Stimulated activated CD4-positive, alpha-beta T cell treated with anti-CD3 and anti-CD28 coated beads, Interleukin-12 subunit alpha, Interleukin-12 subunit beta, amount 100 ng/mL, for 24 hours (primary cell): ENCODE data around the gene CETN1.

Source experiments
- DNase-seq, 2 experiments: peaks; one replicate each; pipeline ENCODE4 v3.0.0-alpha.2; 2020; ENCODE audit warnings: low read depth in 2 of 2

Gene CETN1

DNA sequence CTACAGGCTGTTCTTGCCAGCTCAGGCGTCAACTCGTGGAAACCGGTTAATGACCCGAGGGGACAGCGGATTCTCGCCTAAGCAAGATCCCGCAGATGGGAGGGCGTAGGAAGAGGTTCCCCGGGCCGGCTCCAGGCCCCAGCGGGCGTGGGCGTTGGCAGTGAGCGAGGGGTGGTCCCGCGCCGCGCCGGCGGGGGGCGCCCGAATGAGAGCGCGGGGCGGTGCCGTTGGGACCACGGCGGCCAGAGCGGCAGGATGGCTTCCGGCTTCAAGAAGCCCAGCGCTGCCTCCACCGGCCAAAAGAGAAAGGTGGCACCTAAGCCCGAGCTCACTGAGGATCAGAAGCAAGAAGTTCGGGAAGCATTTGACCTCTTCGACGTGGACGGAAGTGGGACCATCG lies at the start of gene CETN1:
TSS of gene CETN1 (plus strand) at position 227 of the 400 bp plus-strand sequence. CDS start at position 256, 29 bp downstream.
- no peak for DNase-seq

DNA sequence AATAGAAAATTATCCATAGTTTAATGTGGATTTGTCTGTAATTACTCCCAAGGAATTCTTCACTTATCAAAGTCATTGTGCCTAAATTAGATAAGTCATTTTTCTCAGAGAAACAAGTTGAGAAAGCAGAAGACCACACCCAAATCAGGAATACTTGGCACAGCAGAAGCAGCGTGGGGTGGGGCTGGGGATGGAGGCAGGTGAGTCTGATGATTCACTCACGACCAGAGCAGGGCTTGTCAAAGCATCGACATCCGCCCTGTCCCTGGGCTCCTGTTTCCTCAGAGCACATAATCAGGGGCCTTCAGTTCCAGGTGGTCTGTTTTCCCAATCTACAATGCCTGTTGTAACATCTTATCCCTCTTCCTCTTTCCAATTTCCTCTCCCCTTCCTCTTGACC lies 48.2 kb upstream of the CETN1 start:
- DNase-seq: no peak

DNA sequence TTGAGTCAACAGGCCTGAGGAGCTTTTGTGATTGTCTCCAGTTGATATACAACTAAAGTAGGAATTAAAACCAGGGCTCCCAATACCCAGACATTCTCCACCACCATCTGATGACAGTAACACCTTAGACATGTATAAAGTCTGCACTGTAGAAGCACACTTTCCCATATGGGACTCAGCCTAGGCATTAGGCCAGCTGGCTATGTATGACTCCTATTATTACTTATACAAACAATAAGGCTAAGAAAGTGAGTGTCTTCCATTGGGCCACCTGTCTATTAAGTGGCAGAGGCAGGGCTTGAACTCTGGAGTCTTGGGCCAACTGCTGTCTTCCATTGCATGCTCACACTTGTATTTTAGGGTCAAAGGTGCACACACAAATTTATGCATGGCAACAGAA lies 47.5 kb upstream of the CETN1 start:
- no peak for DNase-seq

DNA sequence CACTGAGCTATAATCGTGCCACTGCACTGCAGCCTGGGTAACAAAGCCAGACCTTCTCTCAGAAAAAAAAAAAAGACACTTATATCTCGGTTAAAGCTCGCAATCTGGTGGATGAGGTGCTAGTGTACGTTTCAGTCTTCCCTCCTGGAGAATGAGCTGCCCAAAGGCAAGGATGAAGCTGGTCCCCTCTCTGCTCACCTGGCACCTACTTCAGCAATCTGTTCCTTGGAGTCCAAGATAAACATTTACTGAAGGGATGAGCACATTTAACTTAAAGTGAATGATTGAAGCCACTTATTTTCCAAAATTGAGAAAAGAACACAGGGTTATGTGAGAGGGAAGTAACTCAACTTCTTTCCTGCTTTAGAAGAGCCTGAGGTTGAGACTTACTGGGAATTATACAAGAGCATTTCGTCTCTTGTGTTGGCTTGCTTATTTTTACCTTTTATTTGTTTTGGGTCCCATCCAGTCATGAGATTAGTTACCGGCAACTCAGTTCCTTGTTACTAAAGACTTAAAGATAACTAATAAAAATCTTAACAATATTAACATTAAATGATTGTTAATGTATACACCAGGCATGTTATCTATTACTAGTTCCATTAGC lies 46.1 kb upstream of the CETN1 start:
- DNase-seq: no peak

DNA sequence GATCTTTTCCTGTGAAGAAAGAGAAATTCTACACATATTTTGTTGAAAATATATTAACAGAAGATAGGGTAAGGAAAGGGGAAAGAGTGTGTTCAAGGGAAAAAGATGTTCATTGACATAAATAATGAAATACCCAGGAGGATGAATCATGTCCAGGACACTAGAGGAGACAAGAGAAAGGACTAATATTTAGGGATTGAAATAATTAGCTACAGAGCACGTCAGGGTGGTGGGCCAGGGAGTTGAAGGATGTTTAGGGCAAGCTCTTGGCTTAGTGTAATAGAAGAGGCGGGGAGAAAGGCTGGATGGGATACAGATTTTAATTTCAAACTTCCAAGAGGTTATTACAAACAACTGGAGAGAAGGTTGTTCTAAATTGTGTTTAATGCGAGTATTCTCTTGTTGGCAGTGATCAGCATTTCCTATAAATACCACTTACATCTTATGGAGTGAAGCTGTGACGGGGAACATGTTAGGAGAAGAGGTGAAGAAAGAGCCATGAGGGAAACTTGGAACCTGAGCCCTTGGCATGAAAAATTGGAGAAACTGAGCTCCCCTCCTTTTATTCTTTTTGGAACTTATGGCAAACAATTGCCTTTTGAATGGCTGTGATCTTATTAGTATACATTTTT lies 36.6 kb upstream of the CETN1 start:
- DNase-seq: no peak

DNA sequence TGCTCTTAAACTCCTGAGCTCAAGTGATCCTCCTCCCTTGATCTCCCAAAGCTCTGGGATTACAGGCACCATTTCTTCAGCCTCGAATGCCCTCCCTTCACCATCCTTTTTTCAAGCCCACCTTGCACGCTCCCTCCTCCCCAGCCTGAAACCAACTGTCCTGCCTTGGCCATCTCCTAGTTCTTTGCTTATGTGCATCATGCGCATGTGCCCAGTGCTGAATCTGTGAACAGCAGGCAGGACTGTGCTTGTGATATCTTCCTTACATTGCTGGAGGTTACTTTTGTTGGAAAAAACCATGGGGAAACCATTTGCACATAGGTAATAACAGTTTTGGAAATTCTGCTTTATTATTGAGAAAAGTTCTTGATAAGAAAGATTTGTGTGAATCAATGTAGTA lies 30.2 kb upstream of the CETN1 start:
- DNase-seq: no peak

DNA sequence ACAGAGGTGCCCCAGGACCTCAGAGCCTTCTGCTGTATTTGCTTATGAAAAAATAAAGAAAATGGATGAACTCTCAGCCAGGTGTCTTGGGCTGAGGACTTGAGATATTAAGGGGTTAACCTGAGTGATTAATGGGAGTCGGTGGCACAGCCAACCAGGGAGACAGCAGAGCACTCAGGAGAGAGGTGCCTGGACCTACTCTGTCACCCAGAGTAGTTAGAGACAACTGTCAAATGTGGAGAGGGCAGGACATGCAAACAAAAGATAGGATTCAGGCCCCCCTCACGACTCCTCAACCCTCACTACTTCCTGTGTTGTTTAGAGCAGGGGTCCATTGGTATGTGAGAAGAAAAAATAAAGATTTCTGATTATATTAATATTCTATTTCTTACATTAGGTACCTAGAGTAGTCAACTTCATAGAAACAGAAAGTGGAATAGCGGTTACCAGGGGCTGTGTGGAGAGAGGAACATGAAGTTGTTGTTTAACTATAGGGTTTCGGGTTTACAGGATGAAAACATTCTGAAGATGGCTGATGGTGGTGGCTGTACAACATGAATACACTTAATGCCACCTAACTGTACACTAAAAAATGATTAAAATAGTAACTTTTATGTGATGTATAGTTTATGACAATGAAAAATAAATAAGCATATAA lies 28.6 kb upstream of the CETN1 start:
- no peak for DNase-seq

DNA sequence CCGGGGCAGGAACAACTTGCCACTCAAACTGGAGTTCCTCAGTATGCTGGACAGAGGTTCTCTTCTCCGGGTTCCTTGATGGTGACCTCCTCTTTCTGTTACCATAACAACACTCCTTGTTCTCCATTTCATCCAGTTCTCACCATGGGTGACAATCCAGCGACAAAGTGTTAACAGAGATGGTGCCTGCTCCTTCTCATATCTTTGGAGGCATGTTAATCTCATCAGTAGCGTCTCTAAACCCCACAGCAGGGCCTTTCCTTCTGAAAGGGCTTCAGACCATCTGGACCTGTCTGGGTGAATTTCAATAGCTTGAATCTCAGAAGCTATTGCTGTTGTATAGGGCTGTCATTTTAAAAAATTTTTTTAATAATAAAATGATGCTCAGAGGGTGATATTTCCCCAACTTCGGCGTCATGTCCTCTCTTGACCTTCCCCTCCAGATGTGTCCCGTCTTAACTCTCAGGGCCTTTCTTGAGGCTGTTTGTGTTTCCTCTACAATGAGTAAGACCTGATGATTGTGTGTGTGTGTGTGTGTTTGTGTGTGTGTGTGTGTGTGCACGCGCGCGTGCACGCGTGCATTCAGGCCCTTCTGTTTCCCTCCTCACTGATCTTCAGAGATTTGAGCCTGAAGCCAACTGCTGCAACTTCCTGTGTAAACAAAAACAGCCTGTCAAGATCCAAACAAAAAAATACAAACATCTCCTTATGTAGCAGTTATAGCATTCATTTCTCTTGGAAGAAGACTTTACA lies 24.3 kb upstream of the CETN1 start:
- DNase-seq: no peak

DNA sequence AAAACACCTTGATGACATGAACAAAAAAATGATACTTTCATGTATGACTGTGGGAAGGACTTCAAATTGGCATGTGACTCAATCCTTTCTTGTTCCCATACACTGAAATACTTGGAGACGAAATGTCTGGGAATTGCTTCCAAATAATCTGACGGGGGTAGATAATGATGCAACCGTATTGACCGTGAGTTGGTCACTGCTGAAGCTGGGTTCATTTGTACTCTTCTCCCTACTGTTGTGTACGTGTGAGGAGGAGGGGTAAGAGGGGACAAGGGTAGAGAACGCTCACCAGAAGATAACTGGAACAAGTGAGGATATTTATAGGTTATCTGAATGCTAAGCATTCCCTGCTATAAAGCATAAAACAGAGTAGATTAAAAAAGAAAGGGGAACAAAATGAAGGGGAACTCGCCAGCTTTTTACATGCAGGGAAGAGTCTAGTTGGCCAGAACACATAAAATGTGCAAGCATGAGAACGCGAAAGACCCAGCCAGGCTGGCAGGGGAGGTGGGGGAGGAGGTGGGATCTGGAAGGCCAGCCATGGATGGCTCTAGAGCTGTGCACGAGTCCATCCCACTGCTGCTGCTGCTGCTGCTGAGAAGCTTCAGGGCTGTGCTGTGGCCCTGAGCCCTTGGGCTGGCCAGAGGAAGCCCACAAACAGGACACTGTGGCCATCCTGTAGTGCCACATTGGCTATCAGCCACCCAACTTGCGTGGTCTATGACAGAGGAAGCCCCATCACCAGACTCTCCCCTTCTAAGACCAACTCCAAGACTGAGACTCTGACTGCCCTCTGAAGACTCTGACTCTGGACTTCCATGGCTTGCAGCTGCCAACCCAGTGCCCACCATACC lies 15.2 kb upstream of the CETN1 start:
- DNase-seq: no peak

DNA sequence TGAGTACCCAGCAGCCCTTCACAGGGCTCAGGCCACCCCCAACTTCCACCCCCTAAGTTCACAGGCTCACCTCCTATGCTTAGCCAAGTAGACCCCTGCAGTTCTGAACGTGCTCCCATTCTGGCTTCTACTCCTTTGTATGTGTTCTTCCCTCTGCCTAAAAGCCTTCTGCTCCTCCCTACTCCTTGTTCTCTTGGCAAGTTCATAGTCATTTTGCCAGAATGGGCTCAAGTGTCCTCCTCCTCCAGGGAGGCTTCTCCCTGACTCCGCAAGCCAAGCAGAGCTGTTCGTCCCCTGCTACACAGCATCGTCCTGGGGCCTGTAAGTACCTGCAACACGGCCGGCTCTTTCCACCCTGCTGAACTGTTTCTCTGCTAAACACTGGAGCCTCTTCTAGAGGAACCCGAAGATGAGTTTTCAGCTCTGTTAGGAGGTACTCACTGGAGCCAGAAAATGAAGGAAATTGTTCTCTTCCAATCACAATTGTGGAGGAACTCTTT lies 14.6 kb upstream of the CETN1 start:
- no peak for DNase-seq

DNA sequence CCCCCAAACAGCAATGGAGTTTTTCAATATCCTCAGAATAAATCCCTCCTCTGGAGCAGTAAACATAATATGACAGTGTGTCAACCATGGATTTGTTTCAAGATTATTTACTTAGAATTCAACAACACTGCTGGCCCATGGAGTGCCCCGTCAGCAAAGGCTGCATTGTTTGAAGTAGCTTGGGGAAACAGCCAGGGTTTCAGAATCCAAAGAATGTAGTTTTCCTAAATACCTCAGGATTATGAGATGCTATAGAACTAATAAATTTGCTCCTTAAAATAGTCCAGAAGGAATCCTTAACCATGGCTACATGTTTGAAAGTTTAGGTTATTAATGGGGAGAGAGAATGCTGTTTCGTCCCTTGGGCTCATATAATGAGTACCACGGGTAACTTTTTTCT lies 13.1 kb upstream of the CETN1 start:
- no peak for DNase-seq

DNA sequence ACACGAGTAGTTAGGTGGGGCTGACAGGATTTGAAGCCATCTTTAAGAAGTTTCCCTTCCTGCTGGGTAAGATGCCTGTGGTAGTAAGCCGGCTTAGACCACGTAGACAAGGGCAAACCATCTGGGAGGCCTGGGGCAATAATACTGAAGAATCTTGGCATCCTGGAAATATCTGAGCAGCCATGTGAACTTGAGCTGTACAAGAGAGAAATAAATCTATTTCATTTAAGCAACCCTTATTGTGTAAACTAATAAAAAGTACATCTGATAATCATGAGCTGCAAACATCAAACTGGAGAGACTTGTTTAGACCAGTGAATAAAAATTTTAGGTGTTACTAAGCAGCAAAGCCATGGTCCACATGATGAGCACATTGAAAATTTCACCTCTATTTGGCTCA lies 11.4 kb upstream of the CETN1 start:
- no peak for DNase-seq

DNA sequence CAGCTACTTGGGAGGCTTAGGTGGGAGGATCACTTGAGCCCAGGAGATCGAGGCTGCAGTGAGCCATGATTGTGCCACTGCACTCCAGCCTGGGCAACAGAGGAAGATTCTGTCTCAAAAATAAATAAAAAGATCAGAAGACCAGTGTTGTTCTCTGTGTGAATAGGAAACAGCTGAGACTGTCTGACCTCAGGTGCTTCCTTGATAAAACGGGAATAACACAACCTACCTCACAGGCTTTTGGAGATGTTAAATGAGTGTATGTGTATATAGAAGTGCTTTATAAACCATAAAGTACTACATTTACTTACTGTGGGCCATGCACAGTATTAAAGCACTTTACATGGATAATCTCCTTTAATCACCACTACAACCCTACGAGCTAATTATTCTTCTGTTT lies 9.9 kb upstream of the CETN1 start:
- no peak for DNase-seq

DNA sequence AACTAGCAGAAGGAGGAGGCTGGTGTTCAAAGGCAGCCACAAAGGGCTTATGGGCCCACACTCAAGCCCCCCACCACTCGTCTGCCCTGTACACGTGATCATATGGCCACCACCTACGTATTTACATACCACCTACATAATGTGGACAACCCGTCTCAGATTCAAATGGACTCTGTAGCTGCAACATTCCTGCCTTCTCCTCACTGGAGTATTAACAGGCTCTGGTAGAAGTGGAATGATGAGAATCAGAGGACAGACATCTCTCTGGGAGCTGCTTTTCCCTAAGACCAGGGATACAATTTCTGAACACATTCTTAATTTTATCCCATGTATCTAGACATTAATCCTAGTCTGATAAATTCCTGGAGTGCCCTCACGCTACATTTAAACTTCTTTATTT lies 9.5 kb upstream of the CETN1 start:
- no peak for DNase-seq

DNA sequence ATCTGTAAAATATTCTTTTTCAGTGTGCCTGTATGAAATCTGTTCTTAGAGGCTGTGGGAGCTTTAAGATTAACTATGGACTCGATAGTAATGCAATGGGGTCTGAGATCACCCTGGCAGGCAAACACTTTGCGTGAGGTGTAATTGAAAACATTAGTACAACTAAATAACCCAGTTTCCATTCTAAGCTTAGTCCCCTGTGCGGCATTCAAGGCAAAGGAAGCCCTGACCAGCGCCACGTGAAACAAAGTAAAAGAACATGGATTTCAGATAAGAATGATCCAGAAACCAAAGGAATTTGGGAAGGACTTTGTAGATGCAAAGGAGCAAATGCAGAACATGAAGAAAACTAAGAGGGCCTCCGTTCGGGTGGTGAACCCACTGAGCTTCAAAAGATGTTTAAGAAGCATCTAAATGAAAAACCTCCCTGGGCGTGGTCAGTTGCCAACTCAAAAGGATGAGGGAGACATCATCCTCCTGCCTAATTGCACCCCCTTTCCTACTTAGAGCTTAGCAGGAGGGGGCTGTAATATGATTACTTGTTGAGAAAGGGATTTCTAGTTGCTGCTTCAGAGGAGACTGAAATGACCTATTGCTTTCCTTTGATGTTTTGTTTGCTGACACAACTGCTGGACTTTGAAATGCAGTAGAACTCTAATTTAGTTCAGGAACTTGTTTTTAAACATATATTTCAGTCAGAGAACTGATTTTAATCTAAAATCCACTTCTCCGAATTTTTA lies 7.9 kb upstream of the CETN1 start:
- DNase-seq: no peak

DNA sequence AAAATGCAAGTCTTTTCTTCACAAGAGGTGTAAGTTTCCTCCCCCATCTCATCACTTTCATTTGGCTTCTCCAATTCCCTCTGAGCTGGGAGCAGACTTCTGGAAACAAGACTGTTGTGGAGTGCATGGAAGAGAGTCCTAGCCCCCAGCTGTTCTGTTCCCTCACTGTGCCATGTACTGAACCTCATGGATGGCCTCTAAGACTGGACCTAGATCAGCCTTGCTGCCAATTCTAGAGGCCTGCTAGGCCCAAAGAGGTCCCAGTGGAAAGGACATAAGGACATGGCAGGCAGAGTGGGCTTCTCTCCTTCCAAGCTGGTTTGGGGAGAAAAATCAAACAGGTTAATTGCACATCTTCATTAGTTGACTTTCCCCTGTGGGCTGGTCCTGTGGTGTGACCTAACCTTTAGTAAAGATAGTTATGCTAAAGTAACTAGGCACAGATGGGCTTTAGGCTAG lies 7.3 kb upstream of the CETN1 start:
- DNase-seq: no peak

DNA sequence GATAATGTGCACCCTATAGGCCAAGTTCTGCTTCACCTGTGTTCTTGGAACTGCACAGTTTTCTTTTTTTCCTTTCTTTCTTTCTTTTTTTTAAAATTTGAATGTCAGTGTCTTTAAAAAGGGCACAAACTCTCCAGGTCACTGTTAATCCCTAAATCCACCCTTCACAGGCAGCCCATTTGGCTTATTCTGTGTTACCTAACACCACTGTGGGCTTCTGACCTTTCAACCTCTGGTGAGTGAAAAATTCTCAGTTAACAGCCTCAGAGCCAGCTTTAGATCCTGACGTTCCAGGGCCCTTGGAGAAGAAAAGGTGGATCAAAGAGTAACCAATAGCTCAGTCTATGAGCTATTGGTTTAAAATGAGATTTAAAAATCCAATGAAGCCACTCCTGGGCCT lies 6.8 kb upstream of the CETN1 start:
- DNase-seq: no peak

DNA sequence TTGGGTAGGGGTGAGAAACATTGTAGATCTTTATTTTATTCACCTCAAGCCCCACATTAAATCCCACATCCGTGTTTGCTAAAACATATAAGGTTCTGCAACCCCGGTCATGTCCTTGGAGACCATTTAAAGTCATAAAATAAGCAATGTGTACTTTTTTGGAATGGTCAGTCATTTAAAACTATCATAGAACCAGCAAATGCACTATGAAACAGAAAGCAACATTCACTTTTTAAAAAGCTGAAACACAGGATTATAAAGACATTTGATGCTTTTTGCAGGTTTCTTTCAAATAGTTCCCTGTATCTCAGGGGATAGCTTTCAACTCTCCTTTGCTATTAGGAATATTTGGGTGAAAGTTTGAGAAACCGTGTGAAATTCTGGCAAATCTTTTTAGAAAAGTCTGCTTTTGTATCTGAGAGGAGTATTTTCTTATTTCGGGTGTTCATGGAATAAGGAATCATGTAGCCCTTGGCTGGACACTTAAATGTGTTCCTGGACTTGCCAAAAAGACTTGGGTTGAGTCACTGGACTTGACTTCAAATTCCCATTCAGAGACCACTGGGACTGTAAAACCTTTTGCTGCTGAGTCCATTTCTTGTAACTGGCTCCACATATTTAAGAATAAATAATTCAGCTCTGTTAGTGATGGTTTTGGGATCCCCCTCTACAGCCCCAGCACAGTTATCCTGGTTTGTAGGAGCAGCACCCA lies 5.9 kb upstream of the CETN1 start:
- DNase-seq: no peak

DNA sequence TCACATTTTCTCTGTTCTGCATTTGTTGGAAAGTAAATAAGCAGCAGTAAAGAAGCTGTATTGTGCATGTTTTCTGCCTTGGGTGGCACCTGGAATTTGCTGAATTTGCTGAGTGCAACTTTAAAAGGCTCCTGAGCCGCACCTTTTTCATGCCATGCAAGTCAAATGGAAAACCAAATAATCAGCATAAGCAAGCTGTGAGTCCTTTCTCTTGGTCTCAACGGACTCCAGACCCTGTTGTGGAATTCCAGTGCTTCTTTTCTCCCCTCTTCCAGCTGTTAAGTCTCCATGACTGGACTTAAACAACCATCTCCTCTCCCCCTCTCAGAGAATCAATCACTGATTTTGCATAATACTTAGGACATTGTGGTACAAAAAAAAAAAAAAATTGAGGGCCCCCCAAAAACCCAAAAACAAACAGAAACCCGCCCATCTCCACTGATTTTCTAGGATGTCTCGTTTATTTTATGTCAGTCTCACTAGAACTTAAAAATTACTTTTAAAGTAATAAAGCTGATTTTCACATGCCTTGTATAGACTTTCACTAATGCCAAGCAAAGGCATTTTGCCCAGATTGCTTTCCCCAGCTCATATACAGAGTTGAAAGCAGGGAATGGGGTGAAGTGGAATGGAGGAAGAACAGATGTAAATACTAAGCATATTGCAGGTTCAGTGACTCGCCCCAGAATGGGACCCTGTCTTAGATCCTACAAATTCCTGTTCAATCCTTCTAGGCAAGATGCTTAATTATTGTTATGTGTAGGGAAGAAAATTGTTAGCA lies 5.1 kb upstream of the CETN1 start:
- DNase-seq: no peak
